Loucy (cell line): ENCODE measurements around the gene MEAK7.

ENCODE experiments used
- CTCF ChIP-seq: fragments of 200-600 bp; sonication (generic); conservative IDR thresholded peaks from 2 replicates; pipeline ENCODE4 v1.5.1; 2014; ENCODE audit warnings: mild to moderate bottlenecking, antibody characterized with exemption, low read length
- EZH2phosphoT487 ChIP-seq: fragments of 200-600 bp; IDR thresholded peaks from 2 replicates; pipeline ENCODE4 v1.6.1; 2018; ENCODE audit warnings: antibody characterized with exemption, mild to moderate bottlenecking, moderate library complexity, borderline replicate concordance

DNA sequence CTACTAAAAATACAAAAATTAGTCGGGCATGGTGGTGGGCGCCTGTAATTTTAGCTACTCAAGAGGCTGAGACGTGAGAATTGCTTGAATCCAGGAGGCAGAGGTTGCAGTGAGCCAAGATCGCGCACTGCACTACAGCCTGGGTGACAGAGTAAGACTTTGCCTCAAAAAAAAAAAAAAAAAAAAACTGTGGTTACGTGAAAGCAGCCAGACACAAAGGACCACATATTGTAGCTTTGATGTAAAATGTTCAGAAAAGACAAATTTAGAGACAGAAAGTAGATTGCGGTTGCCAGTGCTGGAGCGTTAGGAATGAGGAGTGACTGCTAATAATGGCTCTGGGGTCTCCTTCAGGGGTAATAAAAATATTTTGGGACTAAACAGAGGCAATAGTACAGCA, 4.0 kb upstream of the MEAK7 start:
- no peak for TF ChIP-seq CTCF
- no peak for TF ChIP-seq EZH2phosphoT487
